Stomach (tissue), 9 donors: ENCODE results near the gene PRSS57. TPM values are rescaled to one million over a fixed set of nuclear protein-coding genes. Genes with fewer than 3 reads are reported as not detected.

Experiments
- DNase-seq, 2 donors: peaks; one replicate each; pipeline versions ENCODE4 v3.0.0 to v3.0.0-alpha.2; 2013 to 2019
- H3K27ac ChIP-seq, 5 donors: fragments of 200-600 bp in 4 of 5; sonication (generic) in 4 of 5; one replicate each; pipeline ENCODE4 v1.5.1; 2013 to 2019; ENCODE audit warnings: mild to moderate bottlenecking in 1 of 5, moderate library complexity in 1 of 5
- H3K27me3 ChIP-seq, 3 donors: fragments of 200-600 bp; sonication (generic); one replicate each; pipeline ENCODE4 v1.5.1; 2017 to 2019; ENCODE audit warnings: mixed run types in 1 of 3
- H3K36me3 ChIP-seq, 4 donors: fragments of 200-600 bp; sonication (generic); 1 replicate in 3 of 4; 2 replicates in 1 of 4; pipeline ENCODE4 v1.5.1; 2016 to 2019
- H3K4me1 ChIP-seq, 4 donors: fragments of 200-600 bp; sonication (generic); one replicate each; pipeline ENCODE4 v1.5.1; 2016 to 2019
- H3K4me3 ChIP-seq, 4 donors: fragments of 200-600 bp; sonication (generic) in 3 of 4; one replicate each; pipeline ENCODE4 v1.5.1; 2016 to 2019; ENCODE audit warnings: mild to moderate bottlenecking in 1 of 4
- H3K9me3 ChIP-seq, 4 donors: fragments of 200-600 bp; sonication (generic); one replicate each; pipeline ENCODE4 v1.5.1; 2016 to 2019
- CTCF ChIP-seq, 7 experiments: fragments of 450-650 bp in 4 of 7; fragments of 200-600 bp in 3 of 7; sonication (generic) in 3 of 7; IDR thresholded peaks; one replicate each; pipeline ENCODE4 v1.5.1; 2016 to 2019; ENCODE audit warnings: antibody characterized with exemption in 7 of 7, control low read depth in 2 of 7, mild to moderate bottlenecking in 1 of 7
- EP300 ChIP-seq: sonication (generic); formaldehyde crosslinking; IDR thresholded peaks from one replicate; pipeline ENCODE4 v1.6.1; 2017; ENCODE audit warnings: antibody characterized with exemption
- POLR2A ChIP-seq, 4 donors: fragments of 450-650 bp; IDR thresholded peaks; one replicate each; pipeline ENCODE4 v1.6.1; 2016; ENCODE audit warnings: antibody characterized with exemption in 4 of 4, control low read depth in 2 of 4, mild to moderate bottlenecking in 1 of 4, moderate library complexity in 1 of 4
- POLR2AphosphoS5 ChIP-seq, 3 donors: sonication (generic); formaldehyde crosslinking; IDR thresholded peaks; one replicate each; pipeline ENCODE4 v1.6.1; 2016; ENCODE audit warnings: antibody characterized with exemption in 3 of 3
- WGBS, 5 donors: extraction: QIAGEN DNeasy Blood & Tissue Kit in 3 of 5; methylation state at CpG; one replicate each; pipeline versions ENCODE4 v1.1.5 to v1.1.7; 2013 to 2018; 5-methylcytosine and 5-hydroxymethylcytosine counted together
- intact Hi-C: fragments of 100-400 bp; cut with DNase I; formaldehyde crosslinking; loops from one replicate; pipeline ENCODE4 v1.15.1; 2023; ENCODE audit warnings: low total_unique reads
- polyA plus RNA-seq, 3 donors: library from polyadenylated mRNA; stranded (reverse); fragments of 200-250 nt; gene quantifications; one replicate each; pipeline ENCODE4 v1.2.3, GENCODE V29; 2013
- total RNA-seq, 5 donors: library from RNA; depleted of rRNA; stranded (reverse); fragments of >200 nt; gene quantifications; one replicate each; pipeline versions ENCODE4 v1.1.0 to v1.2.3, GENCODE V29; 2014 to 2016
- donor health status: healthy with polysubstance abuse.
- donor health status: Bipolar disorder and iron deficiency.
- donor health status: healthy.

The PRSS57 gene
- total and polyA plus RNA-seq, 8 donors = not detected

DNA sequence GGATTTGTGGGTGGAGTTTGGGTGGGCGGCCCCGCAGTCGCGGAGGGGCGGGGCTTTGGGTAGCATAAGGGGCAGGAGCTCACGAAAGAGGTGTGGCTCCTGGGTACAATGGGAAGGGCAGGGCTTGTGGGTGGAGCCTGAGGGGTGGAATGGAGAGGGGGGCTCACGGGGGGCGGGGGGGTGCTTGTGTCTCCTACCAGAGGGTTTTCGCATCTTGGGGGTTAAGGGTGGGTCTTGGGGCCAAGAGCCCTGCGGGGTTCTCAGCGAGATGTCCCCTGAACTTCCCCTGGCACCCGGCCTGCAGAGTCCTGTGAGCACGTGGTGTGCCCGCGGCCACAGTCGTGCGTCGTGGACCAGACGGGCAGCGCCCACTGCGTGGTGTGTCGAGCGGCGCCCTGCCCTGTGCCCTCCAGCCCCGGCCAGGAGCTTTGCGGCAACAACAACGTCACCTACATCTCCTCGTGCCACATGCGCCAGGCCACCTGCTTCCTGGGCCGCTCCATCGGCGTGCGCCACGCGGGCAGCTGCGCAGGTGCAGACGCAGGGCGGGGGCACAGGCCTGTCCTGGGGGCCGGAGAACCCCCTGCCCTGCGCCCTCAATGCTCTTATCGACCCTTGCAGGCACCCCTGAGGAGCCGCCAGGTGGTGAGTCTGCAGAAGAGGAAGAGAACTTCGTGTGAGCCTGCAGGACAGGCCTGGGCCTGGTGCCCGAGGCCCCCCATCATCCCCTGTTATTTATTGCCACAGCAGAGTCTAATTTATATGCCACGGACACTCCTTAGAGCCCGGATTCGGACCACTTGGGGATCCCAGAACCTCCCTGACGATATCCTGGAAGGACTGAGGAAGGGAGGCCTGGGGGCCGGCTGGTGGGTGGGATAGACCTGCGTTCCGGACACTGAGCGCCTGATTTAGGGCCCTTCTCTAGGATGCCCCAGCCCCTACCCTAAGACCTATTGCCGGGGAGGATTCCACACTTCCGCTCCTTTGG lies 13.9 kb downstream of the PRSS57 start:
- intact Hi-C loops = no loop called here
- Histone ChIP-seq H3K4me3 (peak overlapping the region; percentile 31 to 81 (median 66)), H3K4me1 (peaks cover 29 to 44% (median 38%) of the 10 kb centered on the region in 4 donors), H3K27me3 (peaks cover 0 to 16% (median 10%) of the 10 kb centered on the region in 3 donors), H3K9me3 (no peaks in the 10 kb centered on the region), H3K27ac (peak overlapping the region; percentile 88 to 98 (median 91)), H3K36me3 (peaks cover 0 to 9% (median 1%) of the 10 kb centered on the region in 4 donors)
- peak in 1 of 2 donors; percentile 90 for DNase-seq
- TF ChIP-seq POLR2AphosphoS5 (IDR thresholded peaks at IDR 0.05) (no peak), POLR2A (IDR thresholded peaks at IDR 0.05) (no peak), EP300 (no peak), CTCF (IDR thresholded peaks at IDR 0.05) (no peak)
- 59 to 70% (median 67%) methylated on average over 46 to 54 of the region's 54 CpGs for WGBS, 5 donors

DNA sequence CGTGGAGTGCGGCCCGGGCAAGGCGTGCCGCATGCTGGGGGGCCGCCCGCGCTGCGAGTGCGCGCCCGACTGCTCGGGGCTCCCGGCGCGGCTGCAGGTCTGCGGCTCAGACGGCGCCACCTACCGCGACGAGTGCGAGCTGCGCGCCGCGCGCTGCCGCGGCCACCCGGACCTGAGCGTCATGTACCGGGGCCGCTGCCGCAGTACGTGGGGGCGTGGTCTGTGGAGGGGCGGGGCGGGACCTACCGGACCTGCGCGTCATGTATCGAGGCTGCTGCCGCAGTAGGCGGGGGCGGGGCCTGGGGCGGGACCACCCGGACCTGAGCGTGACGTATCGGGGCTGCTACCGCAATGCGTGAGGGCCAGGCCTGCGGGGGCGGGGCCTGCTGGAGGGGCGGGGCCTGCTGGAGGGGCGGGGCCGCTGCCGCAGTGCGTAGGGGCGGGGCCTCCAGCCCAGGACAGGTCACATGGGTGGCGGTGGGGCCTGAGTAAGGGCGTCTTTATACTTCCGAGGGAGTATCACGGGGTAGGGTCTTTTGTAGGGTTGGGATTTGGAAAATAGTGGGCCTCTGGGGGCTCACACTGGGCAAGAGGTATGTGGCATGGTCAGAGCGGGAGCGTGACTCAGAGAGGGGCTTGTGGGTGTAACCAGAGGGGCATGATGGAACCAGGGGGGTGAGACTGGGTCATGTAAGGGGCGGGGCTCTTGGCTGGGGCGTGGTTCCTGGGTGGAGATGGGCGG lies 14.8 kb downstream of the PRSS57 start:
- 0 to 1% (median 1%) methylated on average over 15 to 70 of the region's 70 CpGs for WGBS, 5 donors
- Histone ChIP-seq H3K36me3 (peaks cover 0 to 9% (median 1%) of the 10 kb centered on the region in 4 donors), H3K4me3 (peak overlapping the region; percentile 59 to 94 (median 76)), H3K9me3 (no peaks in the 10 kb centered on the region), H3K4me1 (peaks cover 31 to 51% (median 45%) of the 10 kb centered on the region in 4 donors), H3K27me3 (peaks cover 0 to 23% (median 11%) of the 10 kb centered on the region in 3 donors), H3K27ac (peak overlapping the region; percentile 88 to 98 (median 91))
- DNase-seq = peak; percentile 100
- intact Hi-C loops = no loop called here
- TF ChIP-seq EP300 = no peak
- TF ChIP-seq CTCF (IDR thresholded peaks at IDR 0.05) = peak in 3 of 7 experiments; percentile 27 to 67 (median 40)
- TF ChIP-seq POLR2AphosphoS5 (IDR thresholded peaks at IDR 0.05) = peak; percentile 91 to 93 (median 93)
- TF ChIP-seq POLR2A (IDR thresholded peaks at IDR 0.05) = no peak

- Histone ChIP-seq H3K27me3 (peaks cover 0 to 31% (median 11%) of the 10 kb centered on the region in 3 donors), H3K36me3 (peaks cover 0 to 9% (median 1%) of the 10 kb centered on the region in 4 donors), H3K27ac (peak overlapping the region; percentile 88 to 98 (median 91)), H3K4me1 (peaks cover 31 to 54% (median 48%) of the 10 kb centered on the region in 4 donors), H3K9me3 (no peaks in the 10 kb centered on the region), H3K4me3 (peak overlapping the region; percentile 59 to 94 (median 76))
- WGBS, 5 donors = 4 to 9% (median 5%) methylated on average over 27 to 65 of the region's 69 CpGs
- TF ChIP-seq EP300 (peak; percentile 64), CTCF (IDR thresholded peaks at IDR 0.05) (no peak), POLR2AphosphoS5 (IDR thresholded peaks at IDR 0.05) (peak; percentile 35 to 46 (median 42))
- intact Hi-C loops = no loop called here
- DNase-seq = peak; percentile 57 to 95
Measured at GRCh38 chr19:679418-680286, 15.6 kb downstream of the PRSS57 start.
